Measurements from ENCODE around the gene PLEKHJ1. TPM values are rescaled to one million over a fixed set of nuclear protein-coding genes. Genes with fewer than 3 reads are reported as not detected.

PLEKHJ1 gene
- total RNA-seq, 1 experiment from 2014 or later, result 78.6 TPM

GRCh38 chr19:2268861-2269243 lies 32.7 kb upstream of the PLEKHJ1 start:
- CTCF ChIA-PET, result no interaction called here
- BruUV-seq (replicated peaks), result no TSS peak
- no peaks in the 10 kb centered on the region for H3K27me3 ChIP-seq (ENCODE audit: control insufficient read depth, insufficient read depth, low read length)
- intact Hi-C loops (cut with micrococcal nuclease; ENCODE audit: unreplicated experiment) (no loop called here), in situ Hi-C loops (cut with HindIII; ENCODE audit: low pct_unique_long_range_greater_than_20kb, low sequenced_read_pairs) (no loop called here)
- DNase-seq (ENCODE audit: low read depth, low spot score) (no peak), ATAC-seq (no peak)
- peak overlapping the region; percentile 70 to 89 for H3K4me3 ChIP-seq (ENCODE audit: low read depth in 2 of 2, low read length in 2 of 2)
- peaks cover 7% of the 10 kb centered on the region; the same call in 1 of the 2 replicates for H3K36me3 ChIP-seq (ENCODE audit: control insufficient read depth, insufficient read depth, low read length)
- H3K9me3 ChIP-seq (ENCODE audit: control insufficient read depth, insufficient read depth, low read depth, low read length), result no peaks in the 10 kb centered on the region
- POLR2A ChIA-PET, result no interaction called here
- H3K4me1 ChIP-seq (ENCODE audit: control insufficient read depth, insufficient read depth, low read length), result peaks cover 15% of the 10 kb centered on the region
- peak overlapping the region; percentile 93 for H3K27ac ChIP-seq (ENCODE audit: low read length)
- TF ChIP-seq REST (IDR thresholded peaks at IDR 0.05; ENCODE audit: insufficient read depth in 1 of 2, low read depth in 2 of 2, low read length in 1 of 2) (no peak), TCF7L2 (IDR thresholded peaks at IDR 0.05; ENCODE audit: low read depth, low read length) (no peak), POLR2AphosphoS5 (IDR thresholded peaks at IDR 0.05; ENCODE audit: low read depth, low read length) (no peak), SIN3A (IDR thresholded peaks at IDR 0.05; ENCODE audit: borderline replicate concordance, insufficient read depth, low read depth, low read length) (no peak), CTCF (IDR thresholded peaks at IDR 0.05) (no peak)

- Histone ChIP-seq H3K4me3 (ENCODE audit: low read depth in 2 of 2, low read length in 2 of 2) (peak overlapping the region; percentile 70 to 89), H3K4me1 (ENCODE audit: control insufficient read depth, insufficient read depth, low read length) (peaks cover 14% of the 10 kb centered on the region), H3K27ac (ENCODE audit: low read length) (peak overlapping the region; percentile 93), H3K36me3 (ENCODE audit: control insufficient read depth, insufficient read depth, low read length) (peaks cover 7% of the 10 kb centered on the region; the same call in 1 of the 2 replicates), H3K9me3 (ENCODE audit: control insufficient read depth, insufficient read depth, low read depth, low read length) (no peaks in the 10 kb centered on the region), H3K27me3 (ENCODE audit: control insufficient read depth, insufficient read depth, low read length) (no peaks in the 10 kb centered on the region)
- DNase-seq (ENCODE audit: low read depth, low spot score), result no peak
- no TSS peak for BruUV-seq (replicated peaks)
- ATAC-seq, result no peak
- CTCF ChIA-PET, result no interaction called here
- no peak for TF ChIP-seq SIN3A (IDR thresholded peaks at IDR 0.05; ENCODE audit: borderline replicate concordance, insufficient read depth, low read depth, low read length)
- no peak for TF ChIP-seq TCF7L2 (IDR thresholded peaks at IDR 0.05; ENCODE audit: low read depth, low read length)
- no peak for TF ChIP-seq REST (IDR thresholded peaks at IDR 0.05; ENCODE audit: insufficient read depth in 1 of 2, low read depth in 2 of 2, low read length in 1 of 2)
- TF ChIP-seq CTCF (IDR thresholded peaks at IDR 0.05), result no peak
- TF ChIP-seq POLR2AphosphoS5 (IDR thresholded peaks at IDR 0.05; ENCODE audit: low read depth, low read length), result no peak
- POLR2A ChIA-PET, result no interaction called here
- in situ Hi-C loops (cut with HindIII; ENCODE audit: low pct_unique_long_range_greater_than_20kb, low sequenced_read_pairs), result no loop called here
- intact Hi-C loops (cut with micrococcal nuclease; ENCODE audit: unreplicated experiment), result no loop called here
Observed at GRCh38 chr19:2268480-2268830, 32.3 kb upstream of the PLEKHJ1 start.
